ENCODE results near the gene CLEC2D.

The CLEC2D gene

DNA sequence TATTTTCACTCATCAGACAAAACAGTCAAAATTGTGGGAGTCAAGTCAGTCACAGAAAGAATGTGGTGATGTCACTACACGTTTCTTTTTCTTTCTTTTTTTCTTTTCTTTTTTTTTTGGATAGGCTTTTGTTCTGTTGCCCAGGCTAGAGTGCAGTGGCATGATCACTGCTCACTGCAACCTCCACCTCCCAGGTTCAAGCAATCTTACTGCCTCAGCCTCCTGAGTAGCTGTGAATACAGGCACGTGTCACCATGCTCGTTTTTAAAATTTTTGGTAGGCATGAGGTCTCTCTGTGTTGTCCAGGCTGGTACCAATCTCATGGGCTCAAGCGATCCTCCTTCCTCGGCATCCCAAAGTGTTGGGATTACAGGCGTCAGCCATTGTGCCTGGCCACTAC lies 61.1 kb downstream of the CLEC2D start:
- TF ChIP-seq, protein P1, sequence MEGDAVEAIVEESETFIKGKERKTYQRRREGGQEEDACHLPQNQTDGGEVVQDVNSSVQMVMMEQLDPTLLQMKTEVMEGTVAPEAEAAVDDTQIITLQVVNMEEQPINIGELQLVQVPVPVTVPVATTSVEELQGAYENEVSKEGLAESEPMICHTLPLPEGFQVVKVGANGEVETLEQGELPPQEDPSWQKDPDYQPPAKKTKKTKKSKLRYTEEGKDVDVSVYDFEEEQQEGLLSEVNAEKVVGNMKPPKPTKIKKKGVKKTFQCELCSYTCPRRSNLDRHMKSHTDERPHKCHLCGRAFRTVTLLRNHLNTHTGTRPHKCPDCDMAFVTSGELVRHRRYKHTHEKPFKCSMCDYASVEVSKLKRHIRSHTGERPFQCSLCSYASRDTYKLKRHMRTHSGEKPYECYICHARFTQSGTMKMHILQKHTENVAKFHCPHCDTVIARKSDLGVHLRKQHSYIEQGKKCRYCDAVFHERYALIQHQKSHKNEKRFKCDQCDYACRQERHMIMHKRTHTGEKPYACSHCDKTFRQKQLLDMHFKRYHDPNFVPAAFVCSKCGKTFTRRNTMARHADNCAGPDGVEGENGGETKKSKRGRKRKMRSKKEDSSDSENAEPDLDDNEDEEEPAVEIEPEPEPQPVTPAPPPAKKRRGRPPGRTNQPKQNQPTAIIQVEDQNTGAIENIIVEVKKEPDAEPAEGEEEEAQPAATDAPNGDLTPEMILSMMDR (IDR thresholded peaks at IDR 0.05): no peak
- no peak overlapping the region for H3K9ac ChIP-seq
- H2AFZ ChIP-seq: no peak overlapping the region
- H3K4me2 ChIP-seq (ENCODE audit: low read length): no peak overlapping the region
- no peaks in the 10 kb centered on the region for H3K79me2 ChIP-seq
- H3K4me3 ChIP-seq (ENCODE audit: low read depth, low read length): no peak overlapping the region
- H3K36me3 ChIP-seq (ENCODE audit: control insufficient read depth, insufficient read depth, low read length): no peaks in the 10 kb centered on the region
- no peaks in the 10 kb centered on the region for H3K9me3 ChIP-seq (ENCODE audit: control insufficient read depth, low read length)
- H3K4me1 ChIP-seq: no peaks in the 10 kb centered on the region
- no peaks in the 10 kb centered on the region for H3K27me3 ChIP-seq (ENCODE audit: control insufficient read depth, insufficient read depth, low read length)
- no peak overlapping the region for H3K27ac ChIP-seq

DNA sequence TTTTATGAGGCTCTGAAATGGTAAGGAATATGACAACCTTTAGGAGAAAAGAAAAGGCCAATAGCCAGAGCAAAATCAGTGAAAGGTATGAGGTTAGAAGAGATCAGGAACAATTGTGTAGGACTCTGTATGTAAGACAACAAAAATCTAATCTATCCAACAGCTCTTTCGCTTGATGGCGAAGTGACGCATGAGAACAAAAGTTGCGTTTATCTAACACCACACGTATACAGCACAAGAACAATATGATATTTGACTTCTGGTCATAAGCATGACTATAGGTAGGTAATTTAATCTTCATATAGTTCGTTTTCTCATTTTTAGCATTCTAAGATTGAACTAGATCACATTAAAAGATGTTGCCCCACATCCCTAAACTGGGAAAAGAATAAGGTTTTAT lies 61.9 kb downstream of the CLEC2D start:
- Histone ChIP-seq H3K36me3 (ENCODE audit: control insufficient read depth, insufficient read depth, low read length) (no peaks in the 10 kb centered on the region), H3K79me2 (no peaks in the 10 kb centered on the region), H3K4me1 (no peaks in the 10 kb centered on the region), H3K9ac (no peak overlapping the region), H3K27me3 (ENCODE audit: control insufficient read depth, insufficient read depth, low read length) (no peaks in the 10 kb centered on the region), H3K9me3 (ENCODE audit: control insufficient read depth, low read length) (no peaks in the 10 kb centered on the region), H2AFZ (no peak overlapping the region), H3K4me3 (ENCODE audit: low read depth, low read length) (no peak overlapping the region), H3K4me2 (ENCODE audit: low read length) (no peak overlapping the region), H3K27ac (no peak overlapping the region)
- TF ChIP-seq, protein P1 (IDR thresholded peaks at IDR 0.05): no peak

DNA sequence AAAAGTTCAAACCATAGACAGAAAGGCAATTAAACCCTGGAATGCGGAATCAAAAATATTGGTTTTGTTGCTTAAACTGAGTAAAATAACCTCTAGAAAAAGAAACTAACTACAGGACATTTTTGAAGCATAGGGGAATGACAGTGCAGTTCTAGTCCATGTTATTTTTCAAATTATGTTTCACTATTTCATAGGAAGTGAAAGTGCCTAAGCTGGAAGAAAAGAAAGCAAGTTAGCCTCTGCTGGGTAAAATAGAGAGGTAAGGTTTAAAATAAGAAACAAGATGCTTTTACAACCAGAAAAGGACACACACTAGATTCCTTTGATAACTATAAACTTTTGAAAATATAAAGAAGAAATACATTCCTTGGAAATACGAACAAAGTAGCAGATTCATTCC lies 62.3 kb downstream of the CLEC2D start:
- Histone ChIP-seq H3K9me3 (ENCODE audit: control insufficient read depth, low read length) (no peaks in the 10 kb centered on the region), H3K4me3 (ENCODE audit: low read depth, low read length) (no peak overlapping the region), H2AFZ (no peak overlapping the region), H3K27me3 (ENCODE audit: control insufficient read depth, insufficient read depth, low read length) (no peaks in the 10 kb centered on the region), H3K79me2 (no peaks in the 10 kb centered on the region), H3K9ac (no peak overlapping the region), H3K4me2 (ENCODE audit: low read length) (no peak overlapping the region), H3K4me1 (no peaks in the 10 kb centered on the region), H3K36me3 (ENCODE audit: control insufficient read depth, insufficient read depth, low read length) (no peaks in the 10 kb centered on the region), H3K27ac (no peak overlapping the region)
- TF ChIP-seq, protein P1 (IDR thresholded peaks at IDR 0.05): no peak

DNA sequence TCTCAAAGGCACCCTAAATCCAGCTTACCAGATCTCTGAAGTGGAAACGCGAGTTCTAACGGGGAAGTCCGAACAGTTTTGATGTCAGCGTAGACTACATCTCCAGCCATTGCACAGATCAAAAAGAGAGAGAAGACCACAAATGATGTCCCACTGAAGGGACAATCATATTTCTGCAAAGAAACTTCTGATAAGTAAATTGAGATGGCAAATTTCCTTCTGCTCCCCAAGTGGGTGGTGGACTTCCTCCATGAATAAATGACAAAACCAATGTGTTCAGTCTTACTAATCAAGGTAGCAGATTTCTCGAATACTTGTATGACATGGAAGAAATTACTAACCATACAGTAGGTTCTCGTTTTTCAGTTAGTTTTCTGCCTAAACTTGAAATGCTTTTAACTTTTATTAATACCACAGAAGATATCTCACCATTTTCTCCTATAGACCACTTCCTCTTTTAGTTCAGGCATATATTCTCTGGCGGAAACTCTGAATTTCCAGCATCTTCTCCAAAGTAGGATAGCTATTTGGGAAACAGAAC lies 63.5 kb downstream of the CLEC2D start, which contains the start of gene CLECL1:
Gene CLECL1 (minus strand): TSS at position 177 of the 541 bp plus-strand sequence.
- H3K27ac ChIP-seq: no peak within 1 kb of the TSS
- H3K4me3 ChIP-seq (ENCODE audit: low read depth, low read length): no peak within 1 kb of the TSS
- TF ChIP-seq, protein P1 (IDR thresholded peaks at IDR 0.05): no peak

DNA sequence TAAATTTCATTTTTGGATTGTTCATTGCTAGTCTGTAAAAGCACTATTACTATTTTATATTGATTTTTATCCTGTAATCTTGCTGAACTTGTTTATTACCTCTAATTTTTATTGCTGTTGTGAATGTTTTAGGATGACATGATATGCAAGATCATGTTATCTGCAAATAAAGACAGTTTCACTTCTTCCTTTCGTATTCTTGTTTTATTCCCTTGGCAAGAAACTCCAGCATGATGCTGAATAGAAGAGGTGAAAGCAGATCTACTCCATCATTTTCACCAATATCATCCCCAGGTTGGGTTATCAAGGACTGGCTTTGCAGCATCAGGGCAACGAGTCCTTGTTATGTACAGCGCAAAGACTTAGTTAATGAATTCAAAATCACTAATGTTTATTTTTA lies 66.1 kb downstream of the CLEC2D start:
- TF ChIP-seq, protein P1 (IDR thresholded peaks at IDR 0.05): no peak
- no peaks in the 10 kb centered on the region for H3K36me3 ChIP-seq (ENCODE audit: control insufficient read depth, insufficient read depth, low read length)
- H2AFZ ChIP-seq: no peak overlapping the region
- no peaks in the 10 kb centered on the region for H3K27me3 ChIP-seq (ENCODE audit: control insufficient read depth, insufficient read depth, low read length)
- no peaks in the 10 kb centered on the region for H3K4me1 ChIP-seq
- no peaks in the 10 kb centered on the region for H3K9me3 ChIP-seq (ENCODE audit: control insufficient read depth, low read length)
- no peak overlapping the region for H3K9ac ChIP-seq
- H3K4me3 ChIP-seq (ENCODE audit: low read depth, low read length): no peak overlapping the region
- no peak overlapping the region for H3K4me2 ChIP-seq (ENCODE audit: low read length)
- H3K79me2 ChIP-seq: no peaks in the 10 kb centered on the region
- H3K27ac ChIP-seq: no peak overlapping the region

More for the DNA sequence above, 63.5 kb downstream of the CLEC2D start, which contains the start of gene CLECL1:
- Histone ChIP-seq H3K79me2 (no peaks in the 10 kb centered on the region), H3K9ac (no peak within 1 kb of the TSS), H3K4me2 (ENCODE audit: low read length) (no peak within 1 kb of the TSS), H3K27me3 (ENCODE audit: control insufficient read depth, insufficient read depth, low read length) (no peaks in the 10 kb centered on the region), H3K36me3 (ENCODE audit: control insufficient read depth, insufficient read depth, low read length) (no peaks in the 10 kb centered on the region), H3K9me3 (ENCODE audit: control insufficient read depth, low read length) (no peaks in the 10 kb centered on the region), H3K4me1 (no peaks in the 10 kb centered on the region), H2AFZ (no peak within 1 kb of the TSS)

All from parathyroid adenoma (tissue), 2 donors.